RWPE2 (cell line): ENCODE measurements around the gene SPATA21.

ENCODE experiments used
- ATAC-seq: fragments of 200-7000 bp; cut with Tn5 transposase; 3 replicates; pipeline ENCODE4 v1.9.1; 2021; ENCODE audit warnings: low read depth
- DNase-seq: peaks from one replicate; pipeline ENCODE4 v3.0.0-alpha.2; 2020; ENCODE audit warnings: low spot score
- H3K27ac ChIP-seq: fragments of 450-650 bp; 2 replicates; pipeline ENCODE4 v1.5.1; 2017; ENCODE audit warnings: mild to moderate bottlenecking; ENCODE audit not compliant: poor library complexity, severe bottlenecking
- H3K27me3 ChIP-seq: fragments of 250-450 bp; sonication (Bioruptor Pico); 2 replicates; pipeline ENCODE4 v1.5.1; 2021; ENCODE audit warnings: mild to moderate bottlenecking, moderate library complexity; ENCODE audit not compliant: insufficient read depth, poor library complexity, severe bottlenecking
- H3K36me3 ChIP-seq: fragments of 250-450 bp; sonication (Bioruptor Pico); 2 replicates; pipeline ENCODE4 v1.5.1; 2020; ENCODE audit warnings: low read depth, mild to moderate bottlenecking, moderate library complexity
- H3K4me1 ChIP-seq: fragments of 250-450 bp; sonication (Bioruptor Pico); 2 replicates; pipeline ENCODE4 v1.5.1; 2021; ENCODE audit warnings: mild to moderate bottlenecking, moderate library complexity; ENCODE audit not compliant: insufficient read depth, poor library complexity, severe bottlenecking
- H3K4me3 ChIP-seq: fragments of 250-450 bp; sonication (Bioruptor Pico); 2 replicates; pipeline ENCODE4 v1.5.1; 2021; ENCODE audit warnings: mild to moderate bottlenecking, moderate library complexity; ENCODE audit not compliant: severe bottlenecking
- H3K9me3 ChIP-seq: fragments of 250-450 bp; sonication (Bioruptor Pico); 2 replicates; pipeline ENCODE4 v1.5.1; 2021; ENCODE audit warnings: mild to moderate bottlenecking, moderate library complexity; ENCODE audit not compliant: severe bottlenecking
- CTCF ChIP-seq: fragments of 450-650 bp; IDR thresholded peaks from one replicate; pipeline ENCODE4 v1.5.1; 2017; ENCODE audit warnings: mild to moderate bottlenecking, moderate library complexity; ENCODE audit not compliant: poor library complexity, severe bottlenecking

SPATA21 gene

GRCh38 chr1:16386454-16387113 lies 50.6 kb downstream of the SPATA21 start:
- DNase-seq, result no peak
- Histone ChIP-seq H3K36me3 (no peaks in the 10 kb centered on the region; the same call in 1 of the 2 replicates), H3K4me3 (no peak overlapping the region)

GRCh38 chr1:16385659-16386453 lies 51.4 kb downstream of the SPATA21 start:
- no peaks in the 10 kb centered on the region; the same call in 1 of the 2 replicates for H3K36me3 ChIP-seq
- H3K9me3 ChIP-seq, result no peaks in the 10 kb centered on the region
- H3K4me3 ChIP-seq, result no peak overlapping the region
- H3K27me3 ChIP-seq, result no peaks in the 10 kb centered on the region
- no peak for TF ChIP-seq CTCF
- ATAC-seq, result peak; percentile 32; the same call in 1 of the 3 replicates
- DNase-seq, result no peak
- peaks cover 25% of the 10 kb centered on the region for H3K4me1 ChIP-seq
- H3K27ac ChIP-seq, result peak overlapping the region; percentile 9

More at GRCh38 chr1:16386454-16387113, 50.6 kb downstream of the SPATA21 start:
- H3K4me1 ChIP-seq, result peaks cover 25% of the 10 kb centered on the region
- no peak for TF ChIP-seq CTCF
- no peaks in the 10 kb centered on the region for H3K27me3 ChIP-seq
- H3K27ac ChIP-seq, result peak overlapping the region; percentile 9
- peak; percentile 94 for ATAC-seq
- no peaks in the 10 kb centered on the region for H3K9me3 ChIP-seq

GRCh38 chr1:16383888-16384287 lies 53.3 kb downstream of the SPATA21 start:
- no peak for TF ChIP-seq CTCF
- Histone ChIP-seq H3K36me3 (no peaks in the 10 kb centered on the region; the same call in 1 of the 2 replicates), H3K4me3 (no peak overlapping the region), H3K9me3 (no peaks in the 10 kb centered on the region), H3K27me3 (no peaks in the 10 kb centered on the region), H3K27ac (no peak overlapping the region), H3K4me1 (peaks cover 25% of the 10 kb centered on the region)
- ATAC-seq (no peak), DNase-seq (no peak)

GRCh38 chr1:16380868-16381267 lies 56.4 kb downstream of the SPATA21 start:
- Histone ChIP-seq H3K4me1 (peaks cover 5% of the 10 kb centered on the region), H3K9me3 (no peaks in the 10 kb centered on the region), H3K36me3 (0 out of 2 replicates have a peak, but pooled peaks cover 6% of the 10 kb centered on the region), H3K27ac (no peak overlapping the region), H3K27me3 (no peaks in the 10 kb centered on the region), H3K4me3 (no peak overlapping the region)
- ATAC-seq (no peak), DNase-seq (no peak)
- TF ChIP-seq CTCF, result no peak
